BLaER1 treated with 17β-estradiol and CSF1 and Interleukin-3, amounts not matched to agents 10 nM and 100 nM (cell line): ENCODE measurements around the gene EXOSC10.
"Not testable (repeated sequence)": the region's sequence is repeated elsewhere in the genome, so short reads cannot be mapped to it uniquely, and the experiment has no call there.

Experiments used
- H3K27ac ChIP-seq, 11 experiments: shearing (Covaris generic); formaldehyde crosslinking; 2 replicates each; pipeline ENCODE4 v1.8.1; 2022
- H3K27me3 ChIP-seq, 11 experiments: shearing (Covaris generic); formaldehyde crosslinking; 2 replicates each; pipeline ENCODE4 v1.8.1; 2022
- H3K36me3 ChIP-seq, 11 experiments: shearing (Covaris generic); formaldehyde crosslinking; 2 replicates each; pipeline ENCODE4 v1.8.1; 2022
- H3K4me1 ChIP-seq, 10 experiments: shearing (Covaris generic); formaldehyde crosslinking; 2 replicates each; pipeline ENCODE4 v1.8.1; 2022
- H3K4me2 ChIP-seq, 11 experiments: shearing (Covaris generic); formaldehyde crosslinking; 2 replicates each; pipeline ENCODE4 v1.8.1; 2022
- H3K4me3 ChIP-seq, 10 experiments: shearing (Covaris generic); formaldehyde crosslinking; 2 replicates each; pipeline ENCODE4 v1.8.1; 2022
- H3K9ac ChIP-seq, 11 experiments: shearing (Covaris generic); formaldehyde crosslinking; 2 replicates each; pipeline ENCODE4 v1.8.1; 2022
- H3K9me3 ChIP-seq, 11 experiments: shearing (Covaris generic); formaldehyde crosslinking; replicated peaks in 1 of 11; 2 replicates each; pipeline ENCODE4 v1.8.1; 2022
- H4K20me1 ChIP-seq, 11 experiments: shearing (Covaris generic); formaldehyde crosslinking; 2 replicates each; pipeline ENCODE4 v1.8.1; 2022
- Cebpa-rat ChIP-seq, 11 experiments: shearing (Covaris generic); IDR thresholded peaks; 2 replicates each; pipeline ENCODE4 v1.8.1; 2022

EXOSC10 gene

DNA sequence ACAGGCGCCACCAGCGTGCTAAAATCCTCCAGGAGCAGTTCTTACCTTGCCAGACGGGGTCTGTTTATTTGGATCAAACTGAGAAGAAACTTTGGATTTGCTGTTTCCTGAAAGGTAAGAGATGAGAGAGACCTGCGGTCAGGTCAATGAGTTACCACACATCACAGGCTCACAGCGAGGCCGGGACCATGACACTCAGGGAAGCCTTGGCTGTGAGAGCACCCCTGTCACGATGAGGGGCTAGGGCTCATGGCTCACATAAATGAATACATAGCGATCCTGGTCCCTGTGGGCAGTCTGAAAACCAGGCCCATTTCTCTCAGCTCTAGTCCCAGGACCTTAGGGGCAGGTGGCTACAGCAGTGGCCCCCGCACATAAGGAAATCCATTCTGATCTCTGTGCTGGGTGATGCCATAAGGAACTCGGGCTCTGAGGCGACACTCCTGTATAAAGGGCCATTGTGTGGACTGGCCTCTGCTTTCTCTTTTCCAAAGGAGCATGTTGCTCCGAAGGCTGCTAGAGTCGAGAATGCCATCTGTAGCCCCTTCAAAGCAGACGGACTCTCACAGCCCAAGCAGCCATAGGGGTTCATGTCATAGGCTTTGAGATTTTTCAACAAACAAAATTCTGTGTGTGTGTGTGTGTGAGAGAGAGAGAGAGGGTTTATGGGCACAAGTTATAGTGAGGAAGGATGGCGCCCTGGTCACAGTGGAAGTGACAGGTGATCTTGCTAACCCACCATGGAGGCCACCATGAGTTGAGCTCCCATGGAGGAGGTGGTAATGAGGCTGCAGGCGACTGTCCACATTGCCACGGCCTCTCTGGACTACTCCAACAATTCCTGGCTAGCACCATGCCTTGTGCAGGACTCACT, 30.8 kb downstream of the EXOSC10 start:
- Histone ChIP-seq H3K9me3 (peaks cover 0 to 7% (median 5%) of the 10 kb centered on the region in 11 experiments; a peak in 6 of 22 replicates), H3K36me3 (peaks cover 97 to 100% (median 99%) of the 10 kb centered on the region in 11 experiments), H3K27ac (no peak overlapping the region), H3K9ac (no peak overlapping the region), H4K20me1 (peaks cover 0 to 40% (median 7%) of the 10 kb centered on the region in 11 experiments; a peak in 7 of 22 replicates), H3K4me3 (no peak overlapping the region), H3K27me3 (no peaks in the 10 kb centered on the region), H3K4me1 (no peaks in the 10 kb centered on the region), H3K4me2 (no peak overlapping the region)
- no peak for TF ChIP-seq Cebpa-rat (IDR thresholded peaks at IDR 0.05)

DNA sequence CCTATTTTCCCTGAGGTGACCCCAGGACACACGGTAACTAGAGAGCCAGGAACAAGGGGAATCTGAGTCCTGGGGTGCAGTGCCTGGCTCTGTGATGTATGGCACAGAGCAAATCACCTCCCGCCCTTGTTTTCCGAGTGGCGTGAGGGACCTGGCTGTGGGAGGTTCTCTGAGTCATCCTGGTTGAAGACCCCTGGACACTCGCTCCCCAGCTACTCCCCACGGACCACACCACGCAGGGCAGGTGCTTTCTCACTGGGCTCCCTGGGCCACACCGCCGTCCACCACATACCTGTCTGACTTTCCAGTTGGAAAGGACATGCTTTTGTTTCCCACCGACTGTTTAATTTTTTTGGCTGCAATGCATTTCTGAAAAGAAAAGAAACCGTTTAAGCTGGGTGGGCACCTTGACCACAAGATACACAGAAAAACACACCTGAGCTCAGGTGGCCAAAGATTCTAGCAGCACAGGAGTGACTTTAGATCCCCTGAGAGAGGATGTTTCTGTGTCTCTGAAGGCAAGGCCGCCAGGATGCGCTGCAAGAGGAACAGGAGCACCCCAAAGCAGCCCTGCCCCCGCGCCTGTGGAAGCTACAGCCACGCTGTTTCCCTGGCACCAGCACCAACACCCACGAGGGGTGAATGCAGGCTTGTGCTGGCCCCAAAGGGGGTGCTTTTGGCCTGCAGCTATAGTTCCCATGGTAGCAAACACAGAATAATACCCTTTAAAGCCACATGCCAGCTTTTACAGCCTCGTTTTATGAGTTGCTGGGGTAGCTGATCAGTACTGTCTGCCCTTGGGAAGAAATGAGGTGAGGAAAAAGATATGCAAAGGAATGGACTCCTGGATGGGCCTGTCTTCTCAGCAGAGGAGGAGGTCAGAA, 31.7 kb downstream of the EXOSC10 start:
- H3K9ac ChIP-seq, result no peak overlapping the region
- peaks cover 94 to 100% (median 99%) of the 10 kb centered on the region in 11 experiments for H3K36me3 ChIP-seq
- no peak overlapping the region for H3K27ac ChIP-seq

DNA sequence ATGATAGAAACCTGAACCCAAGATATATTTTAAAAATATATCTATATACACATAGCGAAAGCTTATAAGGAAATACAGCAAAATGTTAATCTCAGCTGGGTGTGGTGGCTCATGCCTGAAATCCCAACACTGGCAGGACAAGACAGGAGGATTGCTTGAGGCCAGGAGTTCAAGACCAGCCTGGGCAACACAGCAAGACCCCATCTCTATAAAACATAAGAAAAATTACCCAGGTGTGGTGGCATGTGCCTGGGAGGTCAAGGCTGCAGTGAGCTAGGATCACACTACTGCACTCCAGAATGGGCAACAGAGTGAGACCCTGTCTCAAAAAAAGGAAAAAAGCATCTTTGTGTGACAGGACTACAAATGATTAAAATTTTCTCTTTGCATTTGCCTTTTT, 33.9 kb downstream of the EXOSC10 start:
- Histone ChIP-seq H3K27ac (no peak overlapping the region), H4K20me1 (peaks cover 0 to 24% (median 0%) of the 10 kb centered on the region in 11 experiments; a peak in 2 of 22 replicates), H3K9me3 (peaks cover 0 to 7% (median 5%) of the 10 kb centered on the region in 11 experiments; a peak in 6 of 22 replicates), H3K4me1 (peaks cover 8 to 14% (median 11%) of the 10 kb centered on the region in 10 experiments), H3K4me3 (no peak overlapping the region), H3K27me3 (no peaks in the 10 kb centered on the region), H3K9ac (no peak overlapping the region), H3K4me2 (no peak overlapping the region), H3K36me3 (peaks cover 73 to 97% (median 86%) of the 10 kb centered on the region in 11 experiments)
- no peak for TF ChIP-seq Cebpa-rat (IDR thresholded peaks at IDR 0.05)

More for the DNA sequence above, 31.7 kb downstream of the EXOSC10 start:
- no peaks in the 10 kb centered on the region for H3K27me3 ChIP-seq
- TF ChIP-seq Cebpa-rat (IDR thresholded peaks at IDR 0.05), result no peak
- H3K4me3 ChIP-seq, result no peak overlapping the region
- H4K20me1 ChIP-seq, result peaks cover 0 to 45% (median 7%) of the 10 kb centered on the region in 11 experiments; a peak in 7 of 22 replicates
- no peaks in the 10 kb centered on the region for H3K4me1 ChIP-seq
- no peak overlapping the region for H3K4me2 ChIP-seq
- peaks cover 0 to 7% (median 5%) of the 10 kb centered on the region in 11 experiments; a peak in 6 of 22 replicates for H3K9me3 ChIP-seq

DNA sequence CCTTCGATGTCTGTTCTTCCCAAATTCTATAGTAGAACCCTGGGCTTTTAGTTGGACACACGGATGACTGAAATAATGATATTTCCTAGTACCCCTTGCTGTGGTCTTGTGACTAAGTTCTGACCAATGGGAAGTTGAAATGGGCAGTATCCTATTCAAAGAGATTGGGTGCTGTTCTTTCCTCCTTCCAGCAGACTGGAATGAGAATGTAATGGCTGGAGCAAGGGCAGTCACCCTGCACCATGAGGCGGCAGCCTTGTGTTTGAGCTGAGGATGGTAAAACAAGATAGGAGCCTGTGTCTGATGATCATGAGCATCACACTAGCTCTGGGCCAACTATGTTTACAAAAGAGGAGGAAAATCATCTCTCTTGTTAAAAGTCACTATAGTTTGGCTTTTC, 34.7 kb downstream of the EXOSC10 start:
- Histone ChIP-seq H3K9me3 (peaks cover 0 to 7% (median 5%) of the 10 kb centered on the region in 11 experiments; a peak in 6 of 22 replicates), H3K4me2 (no peak overlapping the region), H3K27ac (no peak overlapping the region), H3K36me3 (peaks cover 64 to 88% (median 78%) of the 10 kb centered on the region in 11 experiments), H3K9ac (no peak overlapping the region), H3K4me3 (no peak overlapping the region), H3K27me3 (no peaks in the 10 kb centered on the region), H3K4me1 (peaks cover 11 to 17% (median 14%) of the 10 kb centered on the region in 10 experiments), H4K20me1 (peaks cover 0 to 19% (median 0%) of the 10 kb centered on the region in 11 experiments; a peak in 2 of 22 replicates)
- TF ChIP-seq Cebpa-rat (IDR thresholded peaks at IDR 0.05), result no peak

DNA sequence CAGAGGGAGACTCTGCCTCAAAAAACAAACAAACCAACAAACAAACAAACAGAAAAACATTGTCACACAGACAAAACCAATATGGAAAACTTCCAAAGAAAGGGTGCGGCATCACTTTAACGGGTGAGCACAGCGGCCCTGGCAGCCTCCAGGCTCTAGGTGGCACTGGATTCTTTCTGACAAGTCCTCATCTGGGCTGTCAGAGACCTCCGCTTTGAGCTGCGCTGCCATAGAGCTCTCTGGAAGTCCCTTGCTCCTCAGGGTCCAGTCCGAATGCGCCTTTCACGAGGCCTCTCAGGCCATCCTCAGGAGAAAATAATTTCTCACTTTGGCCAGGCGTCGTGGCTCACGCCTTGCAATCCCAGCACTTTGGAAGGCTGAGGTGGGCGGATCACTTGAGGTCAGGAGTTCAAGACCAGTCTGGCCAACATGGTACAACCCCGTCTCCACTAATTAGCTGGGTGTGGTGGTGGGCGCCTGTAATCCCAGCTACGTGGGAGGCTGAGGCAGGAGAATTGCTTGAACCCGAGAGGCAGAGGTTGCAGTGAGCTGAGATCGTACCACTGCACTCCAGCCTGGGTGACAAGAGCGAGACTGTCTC, 35.6 kb downstream of the EXOSC10 start:
- not testable (repeated sequence) for H3K9ac ChIP-seq, H3K4me3 ChIP-seq, H3K27me3 ChIP-seq, H3K9me3 ChIP-seq, H3K4me2 ChIP-seq, H3K27ac ChIP-seq
- Histone ChIP-seq H3K36me3 (peaks cover 55 to 81% (median 69%) of the 10 kb centered on the region in 11 experiments), H3K4me1 (peaks cover 11 to 18% (median 14%) of the 10 kb centered on the region in 10 experiments), H4K20me1 (peaks cover 0 to 15% (median under 1%) of the 10 kb centered on the region in 11 experiments; a peak in 4 of 22 replicates)

DNA sequence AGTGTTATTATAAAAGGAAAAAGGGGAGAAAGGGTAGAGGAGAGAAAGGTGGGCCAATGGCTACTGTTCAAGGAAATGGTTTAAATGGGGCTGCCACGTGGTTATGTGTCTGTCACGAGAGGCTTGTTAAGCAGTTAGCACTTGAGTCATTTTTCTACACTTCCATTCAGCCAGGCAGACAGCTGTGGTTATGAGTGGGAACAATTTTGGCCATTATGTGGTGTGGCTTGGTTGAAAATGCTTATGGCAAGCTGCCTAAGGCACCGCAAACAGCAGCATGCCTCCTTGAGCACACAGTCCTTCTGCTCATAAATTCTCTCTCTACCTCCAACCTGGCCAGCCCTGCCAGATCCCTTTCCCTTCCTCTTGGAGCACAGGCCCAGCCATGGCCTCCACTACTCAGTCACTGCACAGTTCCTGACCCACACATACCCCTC, 36.7 kb downstream of the EXOSC10 start:
- Histone ChIP-seq H3K27me3 (no peaks in the 10 kb centered on the region), H3K27ac (no peak overlapping the region), H3K9ac (no peak overlapping the region; a peak in 1 of 22 replicates), H3K4me3 (no peak overlapping the region), H3K36me3 (peaks cover 45 to 81% (median 66%) of the 10 kb centered on the region in 11 experiments), H3K4me2 (no peak overlapping the region), H4K20me1 (peaks cover 0 to 16% (median 5%) of the 10 kb centered on the region in 11 experiments; a peak in 6 of 22 replicates), H3K4me1 (peaks cover 22 to 29% (median 24%) of the 10 kb centered on the region in 10 experiments), H3K9me3 (peaks cover 0 to 7% (median 5%) of the 10 kb centered on the region in 11 experiments; a peak in 6 of 22 replicates)
- TF ChIP-seq Cebpa-rat (IDR thresholded peaks at IDR 0.05), result no peak

DNA sequence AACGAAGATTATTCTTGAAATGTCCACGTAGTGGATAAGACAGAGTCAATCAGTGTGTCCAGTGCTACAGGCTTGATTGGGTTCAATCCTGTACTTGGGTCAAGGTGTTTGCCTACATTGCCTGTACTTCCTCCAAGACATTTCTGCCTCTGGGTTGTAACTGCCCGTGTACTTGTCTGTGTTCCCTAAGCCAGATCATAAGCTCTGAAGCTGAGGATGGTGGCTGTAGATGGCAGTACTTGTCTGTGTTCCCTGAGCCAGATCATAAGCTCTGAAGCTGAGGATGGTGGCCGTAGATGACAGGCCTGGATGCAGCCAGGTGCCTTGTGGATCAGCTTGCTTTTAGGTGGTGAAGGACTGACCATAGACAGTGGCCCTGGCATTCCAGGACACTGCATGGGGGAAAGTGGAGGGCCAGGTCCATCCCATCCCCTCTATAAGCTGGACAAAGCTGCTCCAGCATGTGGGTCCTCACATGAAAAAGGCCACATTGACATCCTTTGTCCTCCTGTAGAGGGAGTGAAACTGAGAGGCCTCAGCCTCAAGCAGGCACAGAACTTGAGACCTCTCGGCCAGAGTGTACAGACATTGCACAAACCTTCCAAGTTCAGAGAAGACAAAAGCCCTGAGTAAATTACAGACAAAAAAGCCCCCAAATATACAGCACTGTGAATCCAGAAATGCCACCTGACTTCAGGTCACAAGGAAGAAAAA, 37.9 kb downstream of the EXOSC10 start:
- TF ChIP-seq Cebpa-rat (IDR thresholded peaks at IDR 0.05), result no peak
- Histone ChIP-seq H3K4me3 (no peak overlapping the region), H3K9me3 (peaks cover 0 to 7% (median 5%) of the 10 kb centered on the region in 11 experiments; a peak in 6 of 22 replicates), H3K4me2 (peak overlapping the region in 9 of 11 experiments; percentile 78 to 98 (median 88); a peak in 15 of 22 replicates), H3K4me1 (peaks cover 22 to 34% (median 29%) of the 10 kb centered on the region in 10 experiments), H3K27me3 (no peaks in the 10 kb centered on the region), H3K27ac (peak overlapping the region in 3 of 11 experiments; percentile 2 to 93 (median 18); a peak in 1 of 22 replicates), H3K36me3 (peaks cover 33 to 81% (median 68%) of the 10 kb centered on the region in 11 experiments), H3K9ac (peak overlapping the region in 6 of 11 experiments; percentile 4 to 98 (median 12); a peak in 6 of 22 replicates), H4K20me1 (peaks cover 0 to 28% (median 14%) of the 10 kb centered on the region in 11 experiments; a peak in 16 of 22 replicates)
